ENCODE data around the gene MYO3B. TPM values are rescaled to one million over a fixed set of nuclear protein-coding genes. Genes with fewer than 3 reads are reported as not detected.

MYO3B gene
- total and polyA plus RNA-seq, 7 donors = 0.34 TPM; not detected in 6

DNA sequence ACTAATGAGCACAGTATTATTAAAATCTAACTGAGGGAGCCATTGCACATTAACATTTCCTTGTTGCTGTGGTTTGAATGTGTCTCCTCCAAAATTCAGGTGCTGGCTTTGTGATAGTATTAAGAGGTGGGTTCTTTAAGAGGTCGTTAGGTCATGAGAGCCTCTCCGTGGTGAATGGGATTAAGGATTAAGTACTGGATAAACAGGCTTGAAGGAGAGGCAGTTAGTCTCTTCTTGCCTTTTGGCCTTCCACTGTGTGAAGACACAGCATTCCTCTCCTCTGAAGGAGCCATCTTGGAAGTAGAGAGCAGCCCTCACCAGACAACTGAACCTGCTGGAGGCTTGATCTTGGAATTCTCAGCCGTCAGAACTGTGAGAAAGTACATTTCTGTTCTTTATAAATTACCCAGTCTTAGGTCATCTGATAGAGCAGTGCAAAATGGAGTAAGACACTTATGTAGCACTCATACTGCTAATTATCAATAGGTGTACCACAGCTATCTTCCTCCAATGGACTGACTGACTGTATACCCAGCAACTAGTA is 182.7 kb downstream of the MYO3B start:
- H3K27ac ChIP-seq = no peak overlapping the region
- H3K9me3 ChIP-seq = no peaks in the 10 kb centered on the region
- no peaks in the 10 kb centered on the region for H3K36me3 ChIP-seq
- DNase-seq = no peak
- intact Hi-C loops (cut with DNase I) = no loop called here
- H3K4me1 ChIP-seq = no peaks in the 10 kb centered on the region
- no peak overlapping the region for H3K4me3 ChIP-seq
- 73 to 78% methylated on average over 3 of the region's 3 CpGs for WGBS, 2 donors
- TF ChIP-seq POLR2AphosphoS5 (IDR thresholded peaks at IDR 0.05) = no peak
- TF ChIP-seq EP300 (IDR thresholded peaks at IDR 0.05) = no peak
- TF ChIP-seq, protein P1, sequence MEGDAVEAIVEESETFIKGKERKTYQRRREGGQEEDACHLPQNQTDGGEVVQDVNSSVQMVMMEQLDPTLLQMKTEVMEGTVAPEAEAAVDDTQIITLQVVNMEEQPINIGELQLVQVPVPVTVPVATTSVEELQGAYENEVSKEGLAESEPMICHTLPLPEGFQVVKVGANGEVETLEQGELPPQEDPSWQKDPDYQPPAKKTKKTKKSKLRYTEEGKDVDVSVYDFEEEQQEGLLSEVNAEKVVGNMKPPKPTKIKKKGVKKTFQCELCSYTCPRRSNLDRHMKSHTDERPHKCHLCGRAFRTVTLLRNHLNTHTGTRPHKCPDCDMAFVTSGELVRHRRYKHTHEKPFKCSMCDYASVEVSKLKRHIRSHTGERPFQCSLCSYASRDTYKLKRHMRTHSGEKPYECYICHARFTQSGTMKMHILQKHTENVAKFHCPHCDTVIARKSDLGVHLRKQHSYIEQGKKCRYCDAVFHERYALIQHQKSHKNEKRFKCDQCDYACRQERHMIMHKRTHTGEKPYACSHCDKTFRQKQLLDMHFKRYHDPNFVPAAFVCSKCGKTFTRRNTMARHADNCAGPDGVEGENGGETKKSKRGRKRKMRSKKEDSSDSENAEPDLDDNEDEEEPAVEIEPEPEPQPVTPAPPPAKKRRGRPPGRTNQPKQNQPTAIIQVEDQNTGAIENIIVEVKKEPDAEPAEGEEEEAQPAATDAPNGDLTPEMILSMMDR (IDR thresholded peaks at IDR 0.05) = no peak
- no peak for TF ChIP-seq POLR2A (IDR thresholded peaks at IDR 0.05)
- peaks cover 0 to 21% (median 5%) of the 10 kb centered on the region in 3 donors for H3K27me3 ChIP-seq

DNA sequence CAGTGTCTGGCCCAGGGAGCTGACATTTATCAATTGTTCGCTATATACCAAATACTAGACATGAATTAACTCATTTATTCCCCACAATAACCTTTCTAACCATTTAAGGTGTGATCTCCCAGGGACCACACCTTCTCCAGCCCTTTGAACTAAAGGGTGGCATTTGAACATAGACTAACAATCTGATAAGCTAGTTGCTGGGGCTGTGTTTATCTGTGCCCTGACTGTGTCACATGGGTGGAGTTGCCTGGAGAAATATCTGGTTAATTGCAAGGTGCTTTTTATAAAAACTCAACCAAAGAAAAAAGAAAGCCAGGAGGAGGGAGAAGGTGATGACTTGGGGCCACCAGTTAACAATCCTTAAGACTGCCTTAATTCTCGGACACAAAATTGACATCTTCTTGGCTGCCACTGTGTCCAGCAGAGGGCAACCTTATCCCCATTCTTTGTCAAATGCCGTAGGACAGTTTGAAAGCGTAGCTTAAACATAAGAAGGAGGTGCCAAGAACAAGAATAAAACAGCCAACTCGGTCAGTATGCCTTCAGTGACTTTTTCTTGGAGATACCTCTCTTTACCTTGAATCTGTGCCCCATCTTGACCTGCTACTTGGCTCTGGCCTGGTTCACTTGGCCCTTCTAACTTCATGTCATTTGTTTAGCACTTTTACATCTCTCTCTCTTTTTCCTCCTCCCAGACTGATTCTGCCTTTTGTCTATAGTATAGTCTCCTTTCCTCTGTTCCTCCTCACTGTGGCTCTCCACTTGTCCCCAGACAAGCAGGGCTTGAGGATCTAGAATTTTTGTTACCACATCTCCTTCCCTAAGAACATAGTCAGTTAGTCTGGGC is 183.4 kb downstream of the MYO3B start:
- no peak overlapping the region for H3K4me3 ChIP-seq
- intact Hi-C loops (cut with DNase I) = no loop called here
- peaks cover 0 to 27% (median 5%) of the 10 kb centered on the region in 3 donors for H3K27me3 ChIP-seq
- no peaks in the 10 kb centered on the region for H3K36me3 ChIP-seq
- H3K9me3 ChIP-seq = no peaks in the 10 kb centered on the region
- TF ChIP-seq, protein P1 (IDR thresholded peaks at IDR 0.05) = peak in 1 of 4 experiments; percentile 30
- TF ChIP-seq POLR2AphosphoS5 (IDR thresholded peaks at IDR 0.05) = no peak
- no peak for TF ChIP-seq EP300 (IDR thresholded peaks at IDR 0.05)
- no peak for TF ChIP-seq POLR2A (IDR thresholded peaks at IDR 0.05)
- no peaks in the 10 kb centered on the region for H3K4me1 ChIP-seq
- 11 to 30% methylated on average over 5 of the region's 5 CpGs for WGBS, 2 donors
- no peak for DNase-seq
- H3K27ac ChIP-seq = no peak overlapping the region

DNA sequence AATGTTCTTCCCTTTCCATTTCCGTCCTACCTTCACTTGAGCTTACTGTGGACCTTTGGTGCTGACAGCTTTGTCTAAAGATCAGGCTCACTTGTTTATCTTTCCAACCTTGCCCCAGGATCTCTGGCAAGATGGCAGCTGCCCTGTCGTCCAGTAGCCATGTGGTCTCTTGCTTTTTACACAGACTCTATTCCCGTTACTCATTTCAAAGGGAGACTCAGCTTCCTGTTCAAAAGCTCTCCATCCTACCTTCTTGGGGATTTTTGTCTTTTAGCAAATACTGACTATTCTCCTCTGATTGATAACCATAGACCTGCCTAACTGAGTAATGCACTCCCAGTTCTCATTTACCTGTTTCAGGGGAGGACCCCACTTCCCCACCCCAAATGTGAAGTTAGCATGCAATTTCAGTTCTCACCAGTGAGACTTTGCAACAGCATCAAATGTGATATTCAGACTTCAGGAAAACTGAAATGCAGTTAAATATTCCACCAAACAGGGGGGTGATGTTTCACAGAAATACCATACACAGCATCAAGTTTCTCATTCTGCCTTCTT is 184.4 kb downstream of the MYO3B start:
- TF ChIP-seq POLR2A (IDR thresholded peaks at IDR 0.05) (no peak), POLR2AphosphoS5 (IDR thresholded peaks at IDR 0.05) (no peak), EP300 (IDR thresholded peaks at IDR 0.05) (no peak)
- TF ChIP-seq, protein P1 (IDR thresholded peaks at IDR 0.05) = no peak
- Histone ChIP-seq H3K4me3 (no peak overlapping the region), H3K27ac (no peak overlapping the region), H3K36me3 (no peaks in the 10 kb centered on the region), H3K4me1 (no peaks in the 10 kb centered on the region), H3K27me3 (peaks cover 0 to 35% (median 5%) of the 10 kb centered on the region in 3 donors), H3K9me3 (no peaks in the 10 kb centered on the region)
- intact Hi-C loops (cut with DNase I) = no loop called here
- 85 to 93% methylated on average over 3 of the region's 3 CpGs for WGBS, 2 donors
- no peak for DNase-seq

DNA sequence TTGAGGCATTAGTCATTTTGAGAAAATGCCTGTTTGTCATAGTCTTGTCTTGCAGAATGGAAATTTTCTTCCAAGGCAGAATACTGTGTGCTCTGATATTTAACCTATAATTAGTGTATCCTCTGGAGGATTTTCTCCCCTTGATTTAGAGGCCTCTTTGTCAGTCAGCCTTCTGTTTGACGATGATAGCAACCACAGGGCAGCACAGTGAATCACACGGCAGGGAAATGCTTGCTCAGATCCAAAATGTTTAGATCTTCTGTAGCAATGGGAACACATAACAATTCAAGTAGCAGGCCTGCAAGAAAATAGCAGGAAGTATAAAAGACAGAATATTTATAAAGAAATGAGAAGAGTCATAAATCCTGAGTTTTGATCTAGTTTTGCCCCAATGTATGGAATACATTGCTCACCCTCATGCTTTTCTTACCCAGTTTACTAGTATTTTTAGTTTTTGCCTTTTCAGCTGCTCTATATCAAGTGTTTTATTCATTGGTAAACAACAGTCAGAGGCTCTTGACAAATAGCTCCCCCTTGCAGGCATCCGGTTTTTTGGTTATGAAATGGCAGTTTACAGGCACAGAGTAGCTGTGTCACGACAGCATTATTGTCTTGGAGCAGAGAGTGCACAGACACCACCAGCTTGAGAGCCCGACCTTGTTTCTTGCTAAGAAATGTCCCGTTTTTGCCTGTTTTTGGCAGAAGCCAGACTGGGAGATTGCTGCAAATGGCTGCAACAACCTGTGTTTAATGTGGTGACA is 185.1 kb downstream of the MYO3B start:
- Histone ChIP-seq H3K27ac (no peak overlapping the region), H3K9me3 (no peaks in the 10 kb centered on the region), H3K36me3 (no peaks in the 10 kb centered on the region), H3K27me3 (peaks cover 0 to 41% (median 5%) of the 10 kb centered on the region in 3 donors), H3K4me1 (no peaks in the 10 kb centered on the region), H3K4me3 (no peak overlapping the region)
- 49 to 69% methylated on average over 6 of the region's 6 CpGs for WGBS, 2 donors
- DNase-seq = no peak
- intact Hi-C loops (cut with DNase I) = no loop called here
- no peak for TF ChIP-seq POLR2A (IDR thresholded peaks at IDR 0.05)
- TF ChIP-seq EP300 (IDR thresholded peaks at IDR 0.05) = no peak

Measured in sigmoid colon (tissue), 7 donors.